DMS153 treated with DMSO at 0.1 percent for 48 hours (cell line): ENCODE data around the gene GPD2.

ENCODE experiments used
- DNase-seq: peaks from one replicate; lab custom pipeline; 2025; ENCODE audit not compliant: unreplicated experiment; lab: John Stamatoyannopoulos, UW

GPD2 gene

DNA sequence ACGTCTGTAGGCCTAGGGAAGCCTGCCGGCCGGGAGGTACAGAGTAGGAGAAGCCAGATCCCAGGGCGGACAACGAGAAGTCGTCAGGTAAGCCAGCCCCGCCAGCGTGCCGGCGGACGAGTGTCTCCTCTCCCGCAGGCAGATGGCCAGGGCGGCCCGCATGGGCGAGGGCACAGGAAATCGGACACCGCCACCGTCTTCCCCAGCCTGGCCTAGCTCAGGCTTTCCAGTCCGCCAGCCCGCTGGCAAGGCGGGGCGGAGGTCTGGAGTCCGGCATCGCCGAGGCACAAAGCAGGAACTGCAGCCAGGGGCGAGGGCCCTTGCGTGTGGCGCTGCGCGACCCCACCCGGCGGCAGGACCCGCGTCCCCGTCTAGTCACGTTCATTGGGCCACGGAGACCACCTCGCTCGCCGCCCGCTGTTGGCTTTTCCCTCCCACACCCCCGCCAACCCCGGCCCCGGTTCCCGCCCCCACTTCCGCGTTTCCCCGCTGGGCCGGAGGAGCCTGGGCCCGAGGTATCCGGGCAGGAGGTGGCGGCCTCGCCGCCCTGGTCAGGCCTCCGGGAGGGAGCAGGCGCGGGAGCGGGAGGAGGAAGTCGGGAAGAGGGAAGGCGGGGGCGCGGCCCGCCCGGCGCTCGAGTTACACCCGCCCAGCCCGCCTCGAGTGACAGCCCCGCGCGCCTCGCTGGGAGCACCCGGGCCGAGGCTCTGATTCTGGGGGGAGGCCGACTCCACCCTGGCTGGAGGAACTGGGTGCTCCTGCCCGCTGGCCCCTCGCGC lies at the start of gene GPD2:
Gene GPD2, plus strand, starts transcription at position 662 of the 779 bp plus-strand sequence. CDS start 39,727 bp downstream, outside the sequence.
- DNase-seq = peak; percentile 82

DNA sequence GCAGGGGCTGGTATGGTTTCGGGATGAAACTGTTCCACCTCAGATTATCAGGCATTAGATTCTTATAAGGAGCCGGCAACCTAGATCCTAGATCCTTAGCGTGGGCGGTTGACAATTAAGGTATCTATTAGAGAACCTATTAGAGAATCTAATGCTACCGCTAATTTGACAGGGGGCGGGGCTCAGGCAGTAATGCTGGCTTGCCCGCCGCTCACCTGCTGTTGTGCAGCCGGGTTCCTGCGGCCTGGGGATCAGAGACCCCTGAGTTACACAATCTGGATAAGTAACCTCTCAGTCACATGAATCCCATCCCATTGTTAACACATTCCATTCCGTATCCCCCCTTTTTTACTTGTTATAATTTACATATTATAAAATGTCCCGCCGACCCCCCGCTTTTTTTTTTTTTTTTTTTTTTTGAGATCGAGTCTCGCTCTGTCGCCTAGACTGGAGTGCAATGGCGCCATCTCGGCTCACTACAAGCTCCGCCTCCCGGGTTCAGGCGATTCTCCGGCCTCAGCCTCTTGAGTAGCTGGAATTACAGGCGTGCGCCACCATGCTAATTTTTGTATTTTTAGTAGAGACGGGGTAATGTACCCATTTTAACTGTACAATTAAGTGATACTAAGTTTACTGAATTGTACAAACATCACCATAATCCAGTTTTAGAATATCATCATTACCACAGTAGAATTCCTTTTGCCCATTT lies 42.0 kb upstream of the GPD2 start:
- no peak for DNase-seq

DNA sequence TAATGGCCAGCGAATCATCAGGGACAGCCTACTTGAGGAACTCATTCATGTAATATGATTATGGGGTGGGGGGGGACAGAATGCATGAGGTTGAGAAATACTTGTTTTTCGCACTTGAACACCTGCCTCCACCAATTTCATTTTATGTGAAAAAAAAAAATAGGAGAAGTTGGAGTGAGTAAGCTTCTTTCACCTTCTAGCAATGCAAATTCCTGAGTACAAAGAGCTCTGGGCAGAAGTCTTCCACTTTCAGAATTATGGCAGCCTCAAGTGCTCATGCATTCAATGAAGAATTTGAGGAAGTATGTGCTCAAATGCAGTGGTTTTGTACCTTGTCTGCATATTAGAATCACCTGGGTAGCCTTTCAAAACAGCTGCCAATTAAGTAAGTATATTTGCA lies 40.1 kb upstream of the GPD2 start:
- no peak for DNase-seq

DNA sequence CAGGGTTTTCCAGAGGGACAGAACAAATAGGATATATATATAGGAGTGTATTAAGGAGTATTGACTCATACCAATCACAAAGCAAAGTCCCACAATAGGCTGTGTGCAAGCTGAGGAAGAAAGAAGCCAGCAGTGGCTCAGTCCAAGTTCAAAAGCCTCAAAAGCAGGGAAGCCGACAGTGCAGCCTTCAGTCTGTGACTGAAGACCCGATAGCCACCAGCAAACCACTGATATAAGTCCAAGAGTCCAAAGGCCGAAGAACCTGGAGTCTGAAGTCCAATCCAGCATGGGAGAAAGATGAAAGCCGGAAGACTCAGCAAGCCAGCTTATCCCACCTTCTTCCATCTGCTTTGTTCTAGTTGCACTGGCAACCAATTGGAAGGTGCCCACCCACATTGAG lies 39.0 kb upstream of the GPD2 start:
- DNase-seq = no peak

DNA sequence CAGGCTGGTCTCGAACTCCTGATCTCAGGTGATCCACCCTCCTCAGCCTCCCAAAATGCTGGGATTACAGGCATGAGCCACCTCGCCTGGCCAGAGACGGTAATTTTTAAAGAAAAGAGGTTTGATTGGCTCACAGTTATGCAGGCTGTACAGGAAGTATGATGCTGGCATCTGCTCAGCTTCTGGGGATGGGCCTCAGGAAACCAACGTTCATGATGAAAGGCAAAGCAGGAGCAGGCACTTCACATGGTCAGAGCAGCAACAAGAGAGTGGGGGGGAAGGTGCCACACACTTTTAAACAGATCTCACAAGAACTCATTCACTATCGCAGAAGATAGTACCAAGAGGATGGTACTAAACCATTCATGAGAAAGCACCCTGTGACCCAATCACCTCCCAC lies 38.0 kb upstream of the GPD2 start:
- no peak for DNase-seq

DNA sequence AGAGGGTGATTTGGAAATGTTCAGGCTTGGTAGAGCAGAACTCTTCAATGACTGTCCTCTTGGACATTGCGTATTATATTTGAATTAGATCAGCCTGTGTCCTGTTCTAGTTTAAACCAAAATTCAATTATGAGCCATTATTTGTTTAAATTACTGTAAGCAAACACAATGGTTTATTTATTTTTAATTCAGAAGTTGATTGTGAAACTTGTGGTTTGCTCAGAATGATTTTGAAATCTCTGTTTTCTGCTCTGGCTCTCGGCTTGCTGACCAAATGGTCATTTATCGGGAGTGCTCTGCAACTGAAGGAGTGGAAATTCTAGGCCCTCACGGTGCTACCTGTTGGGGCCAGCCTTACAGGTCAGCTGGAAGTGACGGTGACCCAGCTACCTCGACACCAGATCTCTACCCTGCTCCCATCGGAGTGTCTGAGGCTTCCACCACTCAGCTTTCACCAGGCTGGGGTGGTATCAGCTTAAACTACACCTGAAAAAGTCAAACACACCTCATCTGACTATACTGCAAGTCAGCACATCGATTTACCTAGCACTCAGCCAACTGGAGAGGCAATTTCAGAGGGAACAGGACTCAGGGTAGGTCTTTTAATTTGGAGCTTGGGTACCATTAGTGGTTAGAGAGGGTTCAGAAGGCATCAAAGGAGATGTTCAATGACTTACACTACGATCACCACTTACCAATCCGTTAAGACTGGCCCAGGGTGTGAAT lies 36.8 kb upstream of the GPD2 start:
- peak; percentile 72 for DNase-seq

DNA sequence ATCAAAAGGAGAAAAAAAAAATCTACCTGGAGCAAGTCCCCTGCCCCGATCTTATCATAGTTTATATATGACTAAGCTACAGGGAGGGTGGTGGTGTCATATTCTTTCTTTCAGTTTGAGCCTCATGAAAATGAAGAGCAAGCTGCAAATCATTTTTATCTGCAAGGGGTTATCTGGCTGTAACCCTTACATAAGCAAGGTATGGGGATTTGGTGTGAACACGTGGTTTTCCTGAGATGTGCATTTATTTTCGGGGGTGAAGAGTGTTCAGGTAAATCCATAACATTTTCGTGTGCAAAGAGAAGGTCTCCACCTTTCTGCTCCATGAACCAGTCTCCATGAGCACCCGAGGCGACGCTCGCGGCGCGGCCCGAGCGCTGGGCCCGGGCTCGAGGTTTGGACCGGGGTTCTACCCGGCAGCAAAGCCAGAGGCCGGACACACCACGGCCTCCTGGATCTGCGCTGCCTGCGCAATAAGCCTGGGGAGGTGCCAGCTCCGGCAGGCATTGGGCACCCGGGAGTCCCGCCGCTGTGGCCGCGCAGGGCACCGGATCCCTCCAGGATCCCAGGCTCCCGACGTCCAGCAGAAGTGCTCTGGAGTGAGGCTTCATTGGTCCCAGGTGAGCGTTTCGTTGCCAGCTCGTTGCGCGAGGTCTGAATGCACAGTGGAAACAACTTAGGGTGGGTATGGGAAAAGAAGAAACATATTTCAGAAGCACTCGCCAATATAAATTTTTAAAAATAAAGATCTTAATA lies 36.1 kb upstream of the GPD2 start:
- peak; percentile 94 for DNase-seq

DNA sequence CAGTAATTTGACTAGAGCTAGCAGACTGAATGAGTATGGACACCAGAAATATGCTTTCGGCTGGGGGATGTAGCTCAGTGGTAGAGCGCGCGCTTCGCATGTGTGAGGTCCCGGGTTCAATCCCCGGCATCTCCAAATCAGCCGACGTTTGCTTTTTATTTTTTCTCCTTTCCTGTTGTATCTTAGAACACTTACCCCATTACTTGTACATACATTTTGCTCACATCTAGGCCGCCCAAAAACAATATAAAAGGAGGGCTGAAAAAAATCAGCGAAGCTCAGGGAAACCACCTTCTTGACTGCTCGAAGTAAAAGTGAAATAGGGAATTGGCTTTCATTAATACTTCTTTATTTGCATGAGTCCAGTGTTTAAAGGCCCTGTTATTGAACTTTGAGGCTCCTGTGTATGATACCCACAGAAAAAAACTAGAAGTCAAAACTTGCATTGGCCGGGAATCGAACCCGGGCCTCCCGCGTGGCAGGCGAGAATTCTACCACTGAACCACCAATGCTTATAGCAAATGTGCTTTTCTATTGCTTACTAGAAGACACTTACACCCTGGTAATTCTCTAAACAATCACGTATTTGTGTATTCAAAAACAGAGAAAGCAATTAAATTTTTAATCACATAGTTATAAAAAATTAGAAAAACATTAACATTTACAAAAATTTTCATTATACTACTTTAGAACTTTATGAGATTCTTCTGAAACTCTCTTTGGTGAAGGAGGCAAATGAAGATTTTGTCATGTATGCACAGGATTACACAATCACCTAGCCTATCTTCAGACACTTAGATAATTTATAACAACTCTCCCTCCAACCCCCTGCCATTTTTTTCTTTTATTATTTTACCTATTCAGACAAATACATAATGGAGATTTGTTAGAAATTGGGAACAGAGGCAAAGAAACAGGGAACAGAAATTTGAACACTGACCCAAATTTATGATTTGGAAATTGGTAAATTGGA lies 35.2 kb upstream of the GPD2 start:
- DNase-seq = peak; percentile 94

DNA sequence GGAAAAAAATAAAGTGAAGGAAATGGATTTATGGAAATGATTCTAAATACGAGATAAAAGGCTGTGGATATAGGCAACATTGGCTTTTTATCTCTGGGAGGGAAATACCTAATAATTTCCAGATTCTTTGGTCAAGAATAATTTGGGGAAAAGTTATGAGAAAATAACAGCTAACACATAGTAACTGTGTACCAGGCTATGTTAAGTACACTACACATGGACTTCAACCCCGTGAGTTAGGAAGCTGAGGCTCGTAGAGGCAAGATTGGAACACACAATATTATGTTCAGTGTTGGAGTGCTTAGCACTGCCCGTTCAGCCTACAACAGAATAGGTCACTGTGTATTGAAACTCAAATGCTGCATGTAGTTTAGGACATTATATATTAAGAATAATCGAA lies 34.3 kb upstream of the GPD2 start:
- DNase-seq = no peak

DNA sequence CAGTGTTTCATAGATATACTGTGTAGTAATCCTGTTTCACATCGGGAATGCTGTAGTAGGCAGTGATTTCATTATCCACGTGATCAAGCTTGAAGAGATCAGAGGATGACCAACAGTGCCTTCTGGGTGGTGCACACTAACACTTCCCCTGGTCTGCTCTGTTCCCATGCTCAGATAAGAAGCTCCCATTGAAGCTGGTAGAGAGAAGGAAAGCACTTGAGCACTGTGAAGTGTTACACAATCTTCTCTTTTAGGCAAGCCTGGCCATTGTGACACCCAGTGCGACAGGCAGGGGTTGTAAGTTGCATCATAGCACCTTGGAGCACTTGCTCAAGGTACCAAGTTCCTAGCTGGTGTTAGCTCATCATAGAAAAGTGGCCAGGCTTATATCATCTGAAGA lies 30.6 kb upstream of the GPD2 start:
- no peak for DNase-seq

DNA sequence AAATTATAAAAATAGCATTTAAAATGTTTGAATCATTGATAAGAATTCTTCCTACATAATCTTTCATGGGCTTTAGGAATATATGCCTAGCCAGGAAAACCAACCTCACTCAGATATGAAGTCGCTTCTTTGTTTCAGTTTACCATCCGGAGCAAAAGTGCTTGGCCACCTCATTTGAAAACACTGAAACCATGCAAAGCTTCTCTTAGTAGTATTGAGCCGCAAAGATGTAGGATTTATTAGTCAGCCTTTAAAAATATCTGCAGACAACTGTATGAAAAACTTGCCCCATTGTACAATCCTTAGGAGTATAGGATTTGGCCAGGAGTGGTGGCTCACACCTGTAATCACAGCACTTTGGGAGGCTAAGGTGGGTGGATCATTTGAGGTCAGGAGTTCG lies 24.3 kb upstream of the GPD2 start:
- no peak for DNase-seq

DNA sequence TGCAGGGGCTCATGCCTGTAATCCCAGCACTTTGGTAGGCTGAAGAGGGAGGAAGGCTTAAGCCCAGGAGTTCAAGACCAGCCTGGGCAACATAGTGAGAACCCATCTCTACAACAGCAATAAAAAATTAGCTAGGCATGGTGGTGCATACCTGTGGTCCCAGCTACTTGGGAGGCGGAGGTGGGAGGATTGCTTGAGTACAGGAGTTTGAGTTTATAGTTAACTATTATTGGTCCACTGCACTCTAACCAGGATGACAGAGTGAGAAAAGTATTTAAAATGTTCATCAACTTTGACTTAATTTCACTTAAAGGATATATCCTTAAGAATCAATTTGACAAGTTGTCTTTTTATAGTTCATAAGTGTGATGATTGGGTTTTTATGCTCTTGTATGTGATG lies 14.3 kb upstream of the GPD2 start:
- no peak for DNase-seq

DNA sequence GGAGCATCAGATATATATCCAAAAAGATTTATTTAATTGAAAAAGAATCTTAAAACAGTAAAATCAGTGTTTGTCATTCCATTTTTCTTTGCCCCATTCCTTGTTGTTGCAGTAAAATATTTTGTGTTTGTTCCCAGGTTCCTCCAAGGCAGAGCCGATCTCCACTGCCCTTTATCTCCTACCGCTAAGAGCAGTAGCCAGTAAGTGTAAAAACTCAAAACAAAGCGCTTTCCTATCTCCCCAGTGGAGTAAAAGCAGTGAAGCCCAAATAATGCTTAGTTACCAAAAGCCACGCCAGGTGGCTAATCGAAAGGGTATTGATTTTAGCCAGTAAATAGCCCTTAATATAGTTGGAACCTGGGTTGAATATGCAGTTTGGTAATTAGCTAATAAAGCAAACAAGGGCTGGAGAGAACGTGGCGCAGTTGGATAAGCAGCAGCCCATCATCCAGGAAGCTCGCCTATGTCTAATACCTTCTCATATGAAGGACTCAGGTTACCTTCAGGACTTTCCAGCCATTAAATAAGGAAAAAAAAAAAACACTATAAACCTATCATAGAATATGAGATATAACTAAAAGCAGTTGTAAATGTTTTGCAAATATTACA lies 12.4 kb upstream of the GPD2 start:
- DNase-seq = no peak

DNA sequence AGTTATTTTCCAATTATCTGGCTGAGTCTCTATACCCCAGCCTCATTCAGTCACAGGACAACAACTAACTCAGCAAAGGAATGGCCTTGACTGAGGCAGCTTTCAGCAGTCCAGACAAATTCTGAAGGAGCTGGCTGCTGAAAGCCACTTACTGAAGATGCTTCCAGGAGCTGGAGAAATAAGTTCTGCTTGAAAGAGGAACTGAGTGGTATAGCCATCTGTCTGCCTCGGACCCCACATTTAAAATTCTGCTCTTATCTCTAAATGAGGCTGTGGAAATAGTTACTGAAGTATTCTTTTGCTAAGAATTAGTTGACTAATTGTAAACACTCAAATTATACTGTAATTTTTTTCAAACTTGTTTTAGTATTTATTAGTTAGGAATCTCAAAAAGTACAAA lies 9.1 kb upstream of the GPD2 start:
- DNase-seq = no peak

DNA sequence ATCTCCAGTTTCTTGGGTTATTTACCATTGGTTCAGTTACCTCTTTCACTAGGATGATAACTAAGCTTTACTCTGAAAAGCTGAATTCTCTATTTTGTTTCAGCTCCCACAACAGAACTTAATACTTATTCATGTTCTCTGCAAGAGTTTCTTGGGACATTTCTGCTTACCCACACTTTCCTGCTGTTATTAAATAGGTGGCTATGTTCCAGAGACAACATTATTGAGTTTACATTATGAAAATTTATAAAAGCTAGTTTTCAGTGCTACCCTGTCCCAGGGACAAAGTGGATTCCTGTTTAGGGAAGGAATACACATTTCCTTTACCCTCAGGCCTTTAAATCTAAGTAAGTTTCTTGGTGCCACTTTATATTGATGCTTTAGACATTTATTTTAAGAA lies 7.0 kb upstream of the GPD2 start:
- no peak for DNase-seq

DNA sequence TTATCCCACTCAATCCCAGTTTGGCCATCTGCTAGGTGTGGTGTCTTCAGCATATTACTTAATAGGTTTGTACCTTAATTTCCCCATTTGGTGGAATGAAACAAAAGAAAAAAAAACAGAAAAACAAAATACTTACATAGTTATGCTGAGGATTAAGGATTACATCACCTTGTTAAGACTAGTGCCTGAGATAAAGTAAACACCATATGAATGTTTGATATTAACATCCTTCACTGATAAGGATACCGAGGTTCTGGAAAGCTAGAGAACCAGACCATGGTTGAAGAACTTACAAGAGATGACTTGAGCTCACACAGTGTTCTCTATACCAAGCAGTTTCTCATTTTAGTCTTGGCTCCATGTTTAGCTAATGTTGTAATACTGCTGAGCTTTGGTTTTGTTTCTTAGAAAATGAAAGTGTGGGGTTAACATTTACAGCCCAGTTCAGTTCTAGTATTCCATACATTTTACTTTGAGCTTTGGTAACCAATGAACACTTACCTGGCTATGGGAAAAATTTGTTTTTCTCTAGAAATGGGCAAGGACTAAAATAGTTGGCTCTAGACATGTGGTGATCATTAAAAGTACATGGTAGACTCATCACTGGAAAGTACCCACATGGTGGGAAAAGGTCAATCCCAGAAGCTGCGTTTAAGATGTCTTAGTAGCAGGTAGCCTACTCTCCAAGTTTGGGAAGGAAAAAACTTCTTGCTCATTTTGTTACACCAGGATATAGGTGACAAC lies 5.8 kb upstream of the GPD2 start:
- no peak for DNase-seq

DNA sequence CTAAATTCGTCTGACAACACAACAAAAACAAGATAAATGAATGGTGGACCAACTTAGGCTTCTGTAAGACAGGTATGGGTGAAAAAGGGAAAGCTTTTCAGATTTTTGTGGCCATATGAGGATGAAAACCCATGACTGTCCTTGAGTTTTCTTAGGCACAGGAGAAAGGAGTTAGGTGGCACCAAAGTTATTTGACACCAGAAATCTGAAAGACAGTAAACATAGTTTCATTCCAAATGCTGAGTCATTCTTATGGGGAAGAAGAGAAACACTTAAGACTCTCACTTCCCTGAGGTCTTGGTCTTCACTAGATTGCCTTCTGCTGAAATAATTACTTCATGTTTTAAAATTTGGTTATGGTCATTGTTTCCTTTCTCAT lies 5.2 kb upstream of the GPD2 start:
- DNase-seq = no peak

DNA sequence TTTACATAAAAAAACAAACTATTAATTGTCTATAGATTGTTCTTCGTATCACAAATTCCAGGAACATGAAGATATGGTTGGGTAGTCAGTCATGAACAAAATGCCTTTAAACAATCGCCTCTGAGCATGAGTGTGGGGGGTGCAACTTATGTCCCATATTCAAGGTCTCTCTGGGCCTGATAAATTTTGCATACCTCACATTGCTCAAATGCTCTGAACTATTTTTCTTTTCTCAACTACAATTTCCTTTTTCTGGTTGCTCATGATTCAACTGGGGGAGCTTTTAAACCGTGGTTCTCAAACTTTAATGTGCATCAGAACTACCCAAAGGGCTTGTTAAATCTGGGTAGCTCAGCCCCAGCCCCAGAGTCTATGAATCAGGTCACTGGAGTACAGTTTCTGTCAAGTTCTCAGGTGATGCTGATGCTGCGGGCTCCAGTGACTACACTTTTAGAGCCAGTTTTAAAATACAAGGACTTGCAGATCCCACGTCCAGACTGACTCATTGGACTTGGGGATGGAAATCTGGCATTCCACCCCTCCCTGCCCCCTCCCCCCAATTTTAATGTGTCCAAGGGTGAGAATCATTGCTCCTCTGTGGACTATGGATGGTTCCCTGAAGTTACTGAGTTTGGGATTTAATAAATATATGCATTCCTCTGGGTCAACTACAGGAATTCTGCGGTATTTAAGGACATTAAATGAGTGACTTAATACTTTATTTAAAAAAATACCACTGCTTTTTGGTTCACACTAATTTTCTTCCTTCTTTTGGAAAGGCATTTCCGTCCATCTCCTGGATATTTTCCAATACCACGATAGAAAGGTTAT lies 1.5 kb upstream of the GPD2 start:
- DNase-seq = no peak
